SK-N-MC (cell line): ENCODE measurements around the gene SLC3A2.
A peak's percentile ranks its signal among the peaks of the same experiment; 100 is the strongest.

Experiments used
- DNase-seq: peaks from one replicate; pipeline ENCODE4 v3.0.0-alpha.2; 2011; ENCODE audit warnings: low read depth, low spot score
- H3K27ac ChIP-seq: fragments of 200-600 bp; sonication (generic); 2 replicates; pipeline ENCODE4 v1.5.1; 2016; ENCODE audit warnings: mixed run types
- H3K36me3 ChIP-seq: fragments of 200-600 bp; sonication (generic); 2 replicates; pipeline ENCODE4 v1.6.1; 2017; ENCODE audit warnings: antibody characterized with exemption, low read length, mixed read lengths; ENCODE audit not compliant: insufficient read depth
- H3K4me3 ChIP-seq: fragments of 200-600 bp; sonication (generic); 2 replicates; pipeline ENCODE4 v1.5.1; 2016
- H3K9ac ChIP-seq: fragments of 200-600 bp; sonication (generic); 2 replicates; pipeline ENCODE4 v1.8.0; 2017; ENCODE audit warnings: mixed run types, mixed read lengths; ENCODE audit not compliant: insufficient read length
- H3K9me3 ChIP-seq: fragments of 200-600 bp; sonication (generic); 2 replicates; pipeline ENCODE4 v1.6.1; 2017; ENCODE audit warnings: low read depth, mild to moderate bottlenecking, antibody characterized with exemption, low read length, moderate library complexity, mixed read lengths
- EZH2 ChIP-seq: fragments of 200-600 bp; sonication (generic); IDR thresholded peaks from one replicate; pipeline ENCODE4 v1.6.1; 2017; ENCODE audit warnings: antibody characterized with exemption
- FOXP2 ChIP-seq: optimal IDR thresholded peaks from 2 replicates; pipeline ENCODE3; 2011; ENCODE audit warnings: mild to moderate bottlenecking, moderate library complexity; ENCODE audit not compliant: insufficient read depth; ENCODE audit errors: extremely low read length, control extremely low read depth
- POLR2AphosphoS5 ChIP-seq: IDR thresholded peaks from 2 replicates; pipeline ENCODE4 v1.6.1; 2012; ENCODE audit warnings: mild to moderate bottlenecking, low read depth, low read length, borderline replicate concordance

SLC3A2 gene

DNA sequence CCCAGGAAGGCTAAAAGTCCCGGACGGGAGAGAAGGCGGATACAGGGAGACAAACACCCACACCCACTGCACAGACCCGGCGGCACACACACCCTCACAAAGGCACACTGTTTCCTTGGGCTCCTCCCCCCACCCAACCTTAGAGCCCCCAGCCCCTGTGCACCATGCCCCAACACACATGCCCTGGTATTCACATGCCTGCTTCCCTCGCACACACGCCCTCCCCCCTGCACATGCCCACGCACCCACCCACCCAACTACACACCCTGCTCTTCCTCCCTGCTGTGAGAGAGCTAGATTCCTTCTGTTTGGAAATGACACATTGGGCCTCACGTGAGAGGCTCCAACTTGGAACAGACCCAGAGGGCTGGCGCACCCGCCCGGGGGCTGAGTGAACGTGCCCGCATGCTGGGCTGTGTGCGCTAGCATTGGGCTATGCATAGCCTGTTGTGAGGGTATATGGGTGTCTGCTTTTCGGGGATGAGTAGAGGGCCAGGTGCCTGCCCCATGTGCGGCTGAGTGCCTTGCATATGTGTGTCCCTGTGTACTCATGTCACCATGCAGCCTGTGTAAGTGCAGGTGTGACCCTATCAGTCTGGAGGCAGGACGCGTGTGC is 41.0 kb downstream of the SLC3A2 start:
- peak overlapping the region; percentile 54; the same call in 1 of the 2 replicates for H3K27ac ChIP-seq
- DNase-seq: peak; percentile 35
- H3K9me3 ChIP-seq: no peaks in the 10 kb centered on the region
- TF ChIP-seq FOXP2 (no peak), POLR2AphosphoS5 (no peak), EZH2 (no peak)
- H3K36me3 ChIP-seq: no peaks in the 10 kb centered on the region
- peak overlapping the region; percentile 76 for H3K4me3 ChIP-seq
- peak overlapping the region; percentile 64 for H3K9ac ChIP-seq

DNA sequence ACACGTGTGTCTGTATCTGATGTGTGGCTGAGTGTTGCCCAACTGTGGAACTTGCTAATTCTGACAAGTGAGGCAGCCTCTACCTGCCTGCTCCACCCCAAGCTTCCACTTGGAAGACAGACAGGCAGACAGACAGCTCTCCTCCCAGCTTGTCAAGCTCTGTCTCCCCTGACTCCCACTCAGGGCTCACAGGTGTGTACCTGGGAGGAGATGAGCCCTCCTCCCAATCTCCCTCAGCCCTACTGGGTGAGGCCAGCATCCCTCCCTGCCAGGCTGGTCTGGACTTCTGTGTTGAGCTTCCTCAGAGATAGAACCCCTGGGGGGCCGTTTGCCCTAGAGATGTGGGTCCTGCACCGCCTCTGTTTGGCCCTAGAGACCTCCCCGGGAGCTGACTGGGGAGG is 41.5 kb downstream of the SLC3A2 start:
- H3K9ac ChIP-seq: no peak overlapping the region
- H3K9me3 ChIP-seq: no peaks in the 10 kb centered on the region
- H3K27ac ChIP-seq: no peak overlapping the region
- no peak for TF ChIP-seq EZH2
- TF ChIP-seq FOXP2: no peak
- TF ChIP-seq POLR2AphosphoS5: no peak
- DNase-seq: no peak
- no peaks in the 10 kb centered on the region for H3K36me3 ChIP-seq
- peak overlapping the region; percentile 76 for H3K4me3 ChIP-seq

DNA sequence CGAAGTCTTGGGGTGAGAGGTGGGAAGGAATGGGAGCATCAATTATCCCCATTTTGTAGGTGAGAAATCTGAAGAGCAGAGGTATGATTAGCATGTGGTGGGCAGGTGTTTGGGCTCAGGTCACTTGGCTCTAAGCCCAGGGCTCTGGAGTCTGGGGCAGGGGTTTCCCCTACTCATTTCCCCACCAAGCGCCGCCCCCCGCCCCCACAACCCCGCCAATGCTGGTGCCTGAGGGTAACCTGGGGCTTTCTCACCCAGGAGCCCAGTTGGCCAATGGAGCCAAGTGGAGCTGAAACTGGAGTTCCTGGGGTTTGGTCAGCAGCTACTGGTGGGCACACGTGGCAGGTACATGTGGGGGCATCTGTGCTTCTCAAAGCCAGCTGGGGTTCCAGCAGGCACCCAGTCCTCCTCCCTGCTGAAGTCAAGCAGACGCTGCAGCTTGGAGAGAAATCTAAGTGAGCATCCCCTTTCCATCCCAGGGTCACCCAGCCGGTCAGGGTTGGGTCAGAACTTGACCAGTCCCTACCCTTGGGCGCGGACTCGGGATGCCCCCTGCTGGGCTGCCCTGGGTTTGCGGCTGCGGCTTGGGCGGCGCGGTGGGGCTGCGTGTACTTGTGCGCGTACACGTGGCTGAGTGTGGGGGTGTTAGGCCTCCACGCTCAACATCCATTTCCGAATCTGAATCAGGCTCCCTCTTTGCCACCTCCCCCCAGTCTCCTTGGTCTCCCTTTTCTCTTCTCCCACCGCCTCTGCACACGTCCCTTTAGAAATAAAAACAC is 42.1 kb downstream of the SLC3A2 start:
- H3K9me3 ChIP-seq: no peaks in the 10 kb centered on the region
- no peaks in the 10 kb centered on the region for H3K36me3 ChIP-seq
- H3K9ac ChIP-seq: no peak overlapping the region
- H3K4me3 ChIP-seq: no peak overlapping the region
- TF ChIP-seq FOXP2: no peak
- no peak for TF ChIP-seq POLR2AphosphoS5
- TF ChIP-seq EZH2: no peak
- H3K27ac ChIP-seq: no peak overlapping the region
- no peak for DNase-seq

DNA sequence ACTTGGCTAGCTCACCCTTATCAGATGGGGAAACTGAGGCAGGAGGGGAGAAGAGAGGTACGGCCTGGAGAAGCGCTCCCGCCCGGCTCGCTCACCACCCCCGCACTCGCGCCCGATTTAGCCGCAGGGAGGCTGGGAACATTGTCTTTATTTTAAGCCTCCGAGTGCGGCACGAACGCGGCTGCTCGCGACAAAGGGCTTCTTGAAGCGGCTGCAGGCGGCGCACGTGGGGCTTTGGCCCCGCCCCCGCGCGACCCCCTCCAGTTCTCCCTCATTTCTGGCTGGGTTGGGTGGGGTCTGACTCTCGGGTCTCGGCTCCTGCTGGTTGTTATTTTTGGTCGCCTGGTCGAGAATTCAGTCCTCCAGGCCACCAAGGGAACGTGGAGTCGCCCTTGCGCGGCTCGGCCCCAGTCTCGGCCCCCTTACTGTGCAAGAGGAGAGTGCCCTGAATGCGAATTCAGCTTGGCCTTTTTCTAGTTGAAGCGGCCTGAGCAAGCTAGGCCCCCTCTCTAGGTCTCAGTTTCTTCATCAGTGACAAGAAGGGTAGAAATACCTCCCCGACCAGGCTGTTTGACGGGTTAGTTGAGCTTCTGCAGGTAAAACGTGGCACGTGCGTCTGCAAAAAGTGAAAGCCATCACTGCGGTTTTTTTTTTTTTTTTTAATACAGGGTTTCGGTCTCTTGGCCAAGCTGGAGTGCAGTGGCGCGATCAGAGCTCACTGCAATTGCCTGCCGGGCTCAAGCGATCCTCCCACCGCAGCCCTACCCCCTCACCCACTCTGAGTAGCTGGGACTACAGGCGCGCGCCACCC is 43.1 kb downstream of the SLC3A2 start:
- TF ChIP-seq POLR2AphosphoS5: no peak
- no peak for TF ChIP-seq EZH2
- no peak overlapping the region for H3K4me3 ChIP-seq
- no peak overlapping the region for H3K27ac ChIP-seq
- no peak for DNase-seq
- H3K9me3 ChIP-seq: no peaks in the 10 kb centered on the region
- no peak overlapping the region for H3K9ac ChIP-seq
- no peaks in the 10 kb centered on the region for H3K36me3 ChIP-seq

DNA sequence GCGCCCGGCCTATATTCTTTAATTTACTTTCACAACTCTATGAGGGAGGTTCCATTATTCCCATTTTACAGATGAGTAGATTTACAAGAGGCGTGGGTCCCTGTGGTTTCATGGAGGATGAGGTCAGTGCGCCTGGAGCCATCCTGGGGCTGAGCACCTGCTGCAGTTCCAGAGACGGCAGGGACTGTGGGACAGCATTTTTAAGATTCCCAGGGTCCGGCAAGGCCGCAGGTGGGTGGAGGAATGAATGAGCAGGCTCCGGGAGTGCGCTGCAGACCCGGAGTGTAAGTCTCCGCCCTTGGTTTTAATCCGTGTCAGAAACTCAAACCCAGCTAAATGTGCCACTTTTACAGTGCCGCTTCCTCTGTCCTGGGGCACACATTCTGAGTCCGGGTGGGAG is 44.6 kb downstream of the SLC3A2 start:
- H3K4me3 ChIP-seq: no peak overlapping the region
- H3K27ac ChIP-seq: no peak overlapping the region
- no peak for DNase-seq
- H3K36me3 ChIP-seq: no peaks in the 10 kb centered on the region
- H3K9ac ChIP-seq: no peak overlapping the region
- TF ChIP-seq POLR2AphosphoS5 (no peak), FOXP2 (no peak)
- H3K9me3 ChIP-seq: no peaks in the 10 kb centered on the region

DNA sequence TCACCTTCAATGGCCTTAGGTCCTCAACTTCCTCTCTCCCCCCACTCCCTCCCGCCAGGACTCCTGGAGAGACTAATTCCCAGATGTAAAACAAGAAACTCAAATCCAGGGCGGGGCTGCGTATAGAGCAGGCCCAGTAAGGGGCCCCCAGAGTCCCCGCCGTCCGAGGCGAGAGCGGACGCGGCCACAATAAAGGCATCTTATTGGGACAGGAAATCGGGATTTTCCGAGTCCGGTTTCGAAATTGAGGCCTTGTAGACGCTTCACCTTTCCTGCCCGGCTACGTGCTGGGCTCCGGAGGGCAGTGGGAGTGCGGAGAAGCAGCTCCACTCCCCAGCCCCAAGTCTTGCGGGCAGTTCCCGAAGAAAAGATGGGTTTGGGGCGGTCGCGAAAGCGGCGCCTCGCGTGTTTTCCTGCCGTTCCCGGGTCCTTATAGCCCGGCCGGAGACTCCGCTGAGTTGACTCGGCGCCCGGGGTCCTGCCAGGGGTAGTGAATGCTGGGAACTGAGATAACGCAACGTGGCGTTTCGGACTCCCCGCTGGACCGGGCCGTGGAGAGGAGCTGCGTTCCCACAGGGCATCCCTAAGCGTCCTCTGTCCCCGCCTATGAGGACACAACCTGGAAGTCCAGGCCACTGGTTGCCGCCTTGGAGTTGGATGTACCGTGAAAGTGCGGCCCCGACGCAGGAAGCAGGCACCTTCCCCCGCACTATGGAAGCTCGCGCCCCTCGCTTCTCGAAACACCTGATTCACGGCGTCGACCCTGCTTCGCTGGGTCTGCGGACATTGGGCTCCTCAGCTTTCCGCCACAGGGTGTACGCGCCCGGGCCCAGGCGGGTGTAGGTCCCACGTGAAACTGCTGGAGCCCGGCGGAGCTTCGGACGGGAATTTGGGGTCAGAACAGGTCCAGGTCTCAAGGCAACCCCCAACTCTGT is 45.3 kb downstream of the SLC3A2 start:
- Histone ChIP-seq H3K9ac (no peak overlapping the region), H3K4me3 (no peak overlapping the region), H3K36me3 (no peaks in the 10 kb centered on the region), H3K9me3 (no peaks in the 10 kb centered on the region), H3K27ac (no peak overlapping the region)
- no peak for DNase-seq
- TF ChIP-seq POLR2AphosphoS5 (no peak), EZH2 (no peak), FOXP2 (no peak)

DNA sequence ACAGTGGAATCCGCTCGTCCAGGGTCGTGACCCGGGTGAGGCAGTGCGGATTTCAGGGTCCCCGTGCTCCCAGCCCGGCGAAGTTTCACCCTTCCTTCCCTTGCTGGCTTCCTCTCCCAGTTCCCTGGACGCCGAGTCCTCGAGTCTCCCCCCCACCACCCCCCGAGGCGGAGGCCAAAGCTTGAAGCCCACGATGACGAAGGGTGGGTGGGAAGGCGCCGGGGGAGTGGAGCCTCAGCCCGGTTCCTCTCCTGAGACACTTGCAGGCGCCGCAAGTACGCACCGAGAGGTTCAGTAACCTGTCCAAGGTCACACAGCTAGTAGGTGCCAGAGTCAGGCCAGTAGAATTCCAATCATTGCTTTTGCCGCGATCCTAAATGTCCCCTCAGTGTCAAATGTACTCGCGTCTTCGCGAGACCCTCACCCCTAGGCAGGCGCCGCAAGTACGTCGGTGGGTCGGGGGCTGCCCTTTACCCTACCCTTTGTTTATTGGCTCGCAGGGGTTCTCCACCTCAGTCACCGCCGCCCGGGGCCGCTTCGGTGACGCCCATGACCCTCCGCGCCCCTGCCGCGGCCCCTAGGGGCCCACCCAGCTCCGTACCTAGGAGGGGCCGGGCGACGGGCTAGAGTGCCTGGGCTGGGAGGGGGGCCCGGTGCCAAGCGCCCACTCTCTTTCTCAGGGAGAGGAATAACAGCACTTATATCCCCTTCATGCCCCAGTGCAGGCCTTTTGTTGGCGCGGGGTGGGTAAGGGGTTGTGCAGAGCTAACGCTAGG is 46.2 kb downstream of the SLC3A2 start:
- Histone ChIP-seq H3K9ac (no peak overlapping the region), H3K27ac (no peak overlapping the region), H3K36me3 (no peaks in the 10 kb centered on the region), H3K4me3 (no peak overlapping the region), H3K9me3 (no peaks in the 10 kb centered on the region)
- TF ChIP-seq POLR2AphosphoS5 (no peak), FOXP2 (no peak), EZH2 (no peak)
- no peak for DNase-seq
